NT2/D1 (cell line): ENCODE data around the gene MOB3B.

Experiments
- DNase-seq: peaks from one replicate; pipeline ENCODE4 v3.0.0-alpha.2; 2011; ENCODE audit warnings: low read depth, low spot score
- H3K27me3 ChIP-seq: 2 replicates; pipeline ENCODE4 v1.6.0; 2011; ENCODE audit warnings: mild to moderate bottlenecking; ENCODE audit not compliant: insufficient read length, insufficient read depth
- H3K36me3 ChIP-seq: 2 replicates; pipeline ENCODE4 v1.6.1; 2011; ENCODE audit warnings: mild to moderate bottlenecking, low read length, mixed read lengths; ENCODE audit not compliant: insufficient read depth, insufficient read length
- H3K4me1 ChIP-seq: 2 replicates; pipeline ENCODE4 v1.5.1; 2011; ENCODE audit not compliant: insufficient read depth, insufficient read length
- H3K4me3 ChIP-seq: 2 replicates; pipeline ENCODE4 v1.5.1; 2011; ENCODE audit warnings: low read depth; ENCODE audit not compliant: insufficient read length
- H3K9ac ChIP-seq: 2 replicates; pipeline ENCODE4 v1.6.0; 2011; ENCODE audit warnings: low read depth; ENCODE audit not compliant: insufficient read length
- H3K9me3 ChIP-seq: 2 replicates; pipeline ENCODE4 v1.5.1; 2011; ENCODE audit warnings: mild to moderate bottlenecking, low read length; ENCODE audit not compliant: insufficient read depth
- SUZ12 ChIP-seq: IDR thresholded peaks from 2 replicates; pipeline ENCODE4 v1.6.1; 2011; ENCODE audit not compliant: insufficient read length, insufficient read depth; ENCODE audit errors: extremely low read depth
- YY1 ChIP-seq: IDR thresholded peaks from 2 replicates; pipeline ENCODE4 v1.6.1; 2011; ENCODE audit not compliant: insufficient read length, insufficient read depth
- ZNF274 ChIP-seq: IDR thresholded peaks from 2 replicates; pipeline ENCODE4 v1.6.1; 2011; ENCODE audit warnings: mild to moderate bottlenecking, low read depth, low read length

The MOB3B gene

GRCh38 chr9:27373851-27374250 lies 155.8 kb downstream of the MOB3B start:
- no peak overlapping the region for H3K9ac ChIP-seq
- no peaks in the 10 kb centered on the region for H3K27me3 ChIP-seq
- H3K4me1 ChIP-seq = peaks cover 4% of the 10 kb centered on the region
- no peaks in the 10 kb centered on the region for H3K36me3 ChIP-seq
- H3K4me3 ChIP-seq = no peak overlapping the region
- TF ChIP-seq YY1 (no peak), SUZ12 (no peak), ZNF274 (no peak)
- no peak for DNase-seq
- no peaks in the 10 kb centered on the region for H3K9me3 ChIP-seq

GRCh38 chr9:27372615-27373014 lies 157.0 kb downstream of the MOB3B start:
- TF ChIP-seq YY1 = no peak
- TF ChIP-seq ZNF274 = no peak
- TF ChIP-seq SUZ12 = no peak
- no peaks in the 10 kb centered on the region for H3K27me3 ChIP-seq
- no peak for DNase-seq
- H3K9ac ChIP-seq = no peak overlapping the region
- H3K9me3 ChIP-seq = no peaks in the 10 kb centered on the region
- H3K4me3 ChIP-seq = no peak overlapping the region
- no peaks in the 10 kb centered on the region for H3K36me3 ChIP-seq
- peaks cover 6% of the 10 kb centered on the region for H3K4me1 ChIP-seq

- H3K27me3 ChIP-seq = no peaks in the 10 kb centered on the region
- H3K9ac ChIP-seq = no peak overlapping the region
- no peak for DNase-seq
- no peak for TF ChIP-seq ZNF274
- TF ChIP-seq YY1 = no peak
- TF ChIP-seq SUZ12 = no peak
- no peaks in the 10 kb centered on the region for H3K36me3 ChIP-seq
- peaks cover 6% of the 10 kb centered on the region for H3K4me1 ChIP-seq
- H3K4me3 ChIP-seq = no peak overlapping the region
- H3K9me3 ChIP-seq = no peaks in the 10 kb centered on the region
These were observed 158.2 kb downstream of the MOB3B start for GRCh38 chr9:27371382-27371781.

- peak; percentile 50 for DNase-seq
- Histone ChIP-seq H3K36me3 (no peaks in the 10 kb centered on the region), H3K4me3 (no peak overlapping the region), H3K9ac (no peak overlapping the region), H3K9me3 (no peaks in the 10 kb centered on the region), H3K4me1 (peaks cover 6% of the 10 kb centered on the region), H3K27me3 (no peaks in the 10 kb centered on the region)
- TF ChIP-seq YY1 (no peak), SUZ12 (no peak)
These were observed 160.0 kb downstream of the MOB3B start for GRCh38 chr9:27369591-27369990.

- Histone ChIP-seq H3K9me3 (no peaks in the 10 kb centered on the region), H3K27me3 (no peaks in the 10 kb centered on the region), H3K4me1 (peaks cover 6% of the 10 kb centered on the region), H3K9ac (no peak overlapping the region), H3K36me3 (no peaks in the 10 kb centered on the region), H3K4me3 (no peak overlapping the region)
- no peak for DNase-seq
- TF ChIP-seq YY1 = no peak
- TF ChIP-seq ZNF274 = no peak
- no peak for TF ChIP-seq SUZ12
These were observed 161.2 kb downstream of the MOB3B start for GRCh38 chr9:27368316-27368985.

GRCh38 chr9:27367921-27368315 lies 161.7 kb downstream of the MOB3B start:
- Histone ChIP-seq H3K4me1 (peaks cover 6% of the 10 kb centered on the region), H3K27me3 (no peaks in the 10 kb centered on the region), H3K4me3 (no peak overlapping the region), H3K36me3 (no peaks in the 10 kb centered on the region), H3K9me3 (no peaks in the 10 kb centered on the region), H3K9ac (no peak overlapping the region)
- no peak for DNase-seq
- TF ChIP-seq SUZ12 = no peak
- TF ChIP-seq YY1 = no peak
- no peak for TF ChIP-seq ZNF274

- no peak overlapping the region for H3K9ac ChIP-seq
- no peak for DNase-seq
- TF ChIP-seq YY1 (no peak), SUZ12 (no peak), ZNF274 (no peak)
These were observed 162.3 kb downstream of the MOB3B start for GRCh38 chr9:27367175-27367798.

More at GRCh38 chr9:27367175-27367798, 162.3 kb downstream of the MOB3B start:
- Histone ChIP-seq H3K36me3 (no peaks in the 10 kb centered on the region), H3K27me3 (no peaks in the 10 kb centered on the region), H3K4me3 (no peak overlapping the region), H3K9me3 (no peaks in the 10 kb centered on the region), H3K4me1 (peaks cover 6% of the 10 kb centered on the region)
